Activated T-cell treated with anti-CD3 and anti-CD28 coated beads, Interleukin-2, amount 50 U/mL, for 1 hour (primary cell): Measurements from ENCODE around the gene ERC2.

ENCODE experiments used
- DNase-seq: peaks from one replicate; pipeline ENCODE4 v3.0.0-alpha.2; 2020

ERC2 gene

DNA sequence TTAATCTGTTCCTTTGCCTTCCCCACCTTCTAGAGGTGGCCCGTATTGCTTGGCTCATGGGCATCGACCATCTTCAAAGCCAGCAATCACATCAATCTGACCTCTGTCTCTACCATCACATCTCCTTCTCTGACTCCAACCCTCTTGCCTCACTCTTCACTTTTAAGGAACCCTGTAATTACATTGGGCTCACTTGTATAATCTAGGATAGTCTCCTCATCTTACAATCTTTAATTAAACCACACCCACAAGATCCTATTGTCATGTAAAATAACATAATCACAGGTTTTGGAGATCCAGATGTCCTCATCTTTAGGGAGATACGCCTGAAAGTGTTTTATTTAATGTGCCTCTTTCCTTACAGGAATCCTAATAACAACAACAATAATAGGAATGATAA, 234.5 kb downstream of the ERC2 start:
- DNase-seq = no peak

DNA sequence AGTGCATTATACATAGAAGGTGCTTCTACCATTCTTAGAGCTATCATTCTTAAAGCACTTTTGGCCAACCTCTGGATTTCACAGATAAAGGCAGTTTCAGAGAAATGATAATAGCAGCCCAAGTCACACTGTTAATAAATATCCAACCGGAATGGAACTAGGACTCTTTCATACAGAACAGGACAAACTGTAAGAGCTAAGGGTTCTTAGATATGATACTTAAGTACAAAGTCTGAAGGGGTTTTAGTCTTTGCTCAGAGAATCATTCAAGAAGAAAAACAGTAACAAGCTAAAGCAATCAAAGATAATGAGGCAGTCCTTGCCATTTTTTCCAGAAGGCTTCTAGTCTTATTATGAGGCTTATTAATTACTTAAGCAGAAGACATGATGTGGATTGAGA, 239.0 kb downstream of the ERC2 start:
- no peak for DNase-seq

DNA sequence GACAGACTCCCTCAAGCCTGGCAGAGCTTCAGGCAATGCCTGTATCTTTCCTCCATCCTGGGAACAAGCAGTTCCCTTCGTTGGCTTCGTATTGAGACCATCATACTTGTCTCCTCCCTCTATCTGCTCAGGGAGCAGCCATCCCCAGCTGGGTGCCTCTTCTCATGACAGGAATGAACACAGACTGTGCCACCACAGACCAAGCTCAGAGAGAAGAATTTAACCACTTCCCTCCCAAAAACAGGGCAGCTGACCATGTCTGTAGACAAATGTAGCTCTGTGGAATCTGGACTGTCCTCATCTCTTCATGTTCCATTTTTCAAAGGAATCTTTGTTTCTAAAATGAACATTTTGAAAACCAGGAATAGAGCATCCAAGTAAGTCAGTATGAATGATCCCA, 245.4 kb downstream of the ERC2 start:
- no peak for DNase-seq

DNA sequence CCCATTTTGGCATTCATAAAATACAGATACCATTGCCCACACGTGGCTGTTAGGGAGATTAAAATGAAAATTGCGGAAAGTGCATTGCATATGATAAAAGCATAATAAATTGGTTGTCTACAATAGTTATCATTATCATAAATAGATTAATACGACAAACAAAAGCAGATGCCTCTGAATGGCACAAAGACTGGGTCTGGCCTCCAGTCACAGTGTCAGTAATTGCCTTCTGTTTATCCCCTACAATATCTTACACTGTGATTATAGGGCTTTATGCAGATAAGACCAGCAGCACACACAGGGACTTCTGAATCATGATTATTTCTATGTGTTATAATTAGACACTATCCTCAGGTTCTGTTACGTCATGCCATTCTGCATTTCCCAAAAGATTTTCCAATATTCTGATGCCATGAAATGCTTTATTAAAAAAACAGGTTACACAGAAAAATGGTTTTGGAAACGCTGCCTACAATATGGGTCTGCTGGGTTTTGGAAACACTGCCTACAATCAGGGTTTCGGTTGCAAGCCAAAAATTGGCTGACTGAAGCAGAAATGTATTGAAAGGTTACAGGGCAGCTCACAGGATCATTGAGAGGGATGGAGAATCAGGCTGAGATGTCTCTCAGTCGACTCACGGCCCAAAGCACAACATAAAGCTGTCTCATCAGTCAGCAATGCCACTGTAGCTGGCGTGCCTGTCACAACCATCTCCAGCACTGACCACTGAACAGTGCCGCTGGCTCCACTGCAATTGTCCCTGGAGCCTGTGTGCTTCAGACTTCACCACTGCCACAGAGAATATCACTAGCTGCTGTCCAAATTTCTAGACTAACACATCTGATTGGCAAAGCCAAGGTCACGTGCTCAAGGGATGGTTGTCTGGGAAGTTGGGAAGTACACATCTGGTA, 248.1 kb downstream of the ERC2 start:
- DNase-seq = no peak

DNA sequence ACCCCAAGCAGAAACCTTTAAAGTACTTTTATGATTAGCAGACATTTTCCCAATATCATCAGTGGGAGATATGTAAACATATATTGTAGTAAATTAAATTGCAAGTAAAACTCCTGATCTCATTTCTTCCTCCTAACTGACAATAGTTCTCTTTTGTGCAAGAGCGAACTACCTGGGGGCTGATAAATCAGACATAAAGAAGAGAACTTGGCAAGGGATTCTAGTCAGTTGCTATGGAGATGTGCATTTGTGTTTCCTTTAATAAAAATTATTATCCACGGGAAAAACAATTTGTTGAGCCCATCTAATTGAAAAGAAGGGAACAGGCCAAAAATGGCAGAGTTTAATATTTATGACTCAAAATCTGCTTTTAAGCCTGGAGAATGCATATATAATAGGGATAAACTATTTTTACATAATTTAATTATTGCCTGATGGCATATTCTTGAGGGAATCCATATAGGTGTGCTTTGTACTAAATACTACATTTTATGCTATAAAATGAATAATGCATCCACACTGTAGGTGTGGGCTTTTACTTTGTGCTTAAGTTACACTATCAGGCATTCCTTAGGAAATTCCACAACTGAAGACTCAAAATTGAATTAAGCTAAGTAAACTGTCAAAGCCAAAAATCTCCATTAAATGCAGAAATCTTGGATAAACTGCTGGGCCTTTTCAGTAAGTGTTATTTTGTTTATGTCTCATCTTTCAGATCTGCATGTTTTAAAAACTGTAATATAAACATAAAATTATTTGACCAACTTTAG, 258.1 kb downstream of the ERC2 start:
- DNase-seq = no peak

DNA sequence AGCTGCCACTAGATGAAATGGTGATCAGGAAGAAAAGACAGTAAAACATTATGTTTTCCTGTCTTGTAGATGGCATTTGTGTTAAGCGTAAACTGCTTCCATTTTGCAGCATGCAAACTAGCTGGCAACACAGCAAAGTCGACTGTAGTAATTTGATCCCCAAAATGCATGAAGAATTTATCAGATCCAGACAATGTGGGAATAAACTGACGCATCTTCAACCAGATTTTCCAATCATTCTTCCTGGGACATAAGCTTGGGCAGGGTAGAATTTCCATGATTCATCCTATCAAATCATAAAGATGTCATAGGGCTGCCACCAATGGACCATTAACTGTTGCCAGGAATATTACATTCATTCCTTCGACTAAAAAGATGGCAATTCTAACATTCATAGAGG, 260.3 kb downstream of the ERC2 start:
- no peak for DNase-seq

DNA sequence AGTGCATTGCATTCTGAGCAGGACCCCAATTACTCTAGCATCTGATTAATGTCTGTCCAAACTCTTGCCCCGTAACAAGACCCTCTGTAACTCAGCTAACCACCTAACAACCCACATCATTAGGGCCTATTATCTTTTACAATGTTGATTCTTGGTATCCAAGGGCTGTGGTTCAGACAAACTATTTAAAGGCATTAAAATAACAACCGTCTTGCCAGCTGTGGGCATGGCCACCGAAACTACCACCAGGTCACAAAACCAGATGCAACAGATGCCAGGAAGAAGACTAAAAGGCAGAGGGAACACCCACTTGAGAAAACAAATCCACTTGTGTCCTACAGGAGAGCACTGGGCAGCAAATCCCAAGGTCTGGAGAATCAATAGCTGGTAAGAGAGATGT, 262.9 kb downstream of the ERC2 start:
- DNase-seq = no peak

DNA sequence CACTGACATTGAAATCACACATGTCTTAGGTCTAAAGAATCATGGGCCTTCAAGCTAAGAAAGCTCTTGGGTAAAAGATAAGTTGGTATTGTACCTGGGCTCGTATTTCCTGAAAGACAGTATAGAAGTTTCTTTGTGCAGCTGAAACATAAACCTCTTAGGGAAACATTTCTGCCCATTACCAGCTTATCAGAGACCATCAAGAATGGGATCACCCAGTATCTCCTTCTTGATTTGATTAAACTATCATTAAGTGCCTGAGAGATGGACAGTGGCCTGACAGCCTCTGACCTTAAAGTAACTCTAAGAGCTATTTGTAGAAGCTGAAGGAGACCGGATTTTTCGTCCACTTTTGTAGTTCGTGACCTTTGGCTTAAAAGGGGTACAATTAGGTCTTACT, 265.3 kb downstream of the ERC2 start:
- DNase-seq = no peak

DNA sequence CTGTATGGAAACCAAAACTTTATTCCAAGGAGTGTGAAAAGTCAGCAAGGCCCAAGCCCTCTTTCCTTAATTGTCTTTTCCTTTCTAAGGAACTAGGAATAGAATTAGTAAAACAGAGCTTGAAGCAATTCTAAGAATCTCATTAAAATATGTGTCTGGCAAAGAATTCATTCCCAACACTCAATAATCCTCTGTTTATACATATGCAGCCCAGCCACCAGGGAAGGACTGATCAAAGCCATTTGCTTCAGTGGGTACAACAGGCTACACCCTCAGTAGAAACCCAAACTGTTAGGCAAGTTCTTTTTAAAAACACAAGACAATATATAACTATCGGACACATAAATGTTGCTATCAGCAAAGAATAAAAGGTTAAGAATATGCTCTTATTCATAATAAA, 266.9 kb downstream of the ERC2 start:
- DNase-seq = no peak

DNA sequence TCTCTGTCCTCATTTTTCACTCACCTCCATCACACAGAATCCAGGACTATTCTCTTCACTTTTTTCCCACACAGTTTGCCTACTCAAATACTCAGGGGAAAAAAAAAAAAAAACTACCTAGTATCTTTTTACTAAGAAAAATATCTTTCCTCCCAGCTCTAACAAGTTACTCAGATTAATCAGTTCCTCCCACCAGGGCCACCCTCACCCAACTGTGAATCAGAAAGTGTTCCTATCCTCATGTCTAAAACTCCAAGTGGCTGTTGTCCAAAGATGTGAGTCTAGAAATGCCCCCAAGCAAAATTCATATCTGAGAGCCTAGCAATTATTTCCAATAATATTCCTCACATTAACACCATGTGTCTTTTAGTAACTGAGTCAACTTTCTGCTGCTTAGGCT, 268.0 kb downstream of the ERC2 start:
- no peak for DNase-seq

DNA sequence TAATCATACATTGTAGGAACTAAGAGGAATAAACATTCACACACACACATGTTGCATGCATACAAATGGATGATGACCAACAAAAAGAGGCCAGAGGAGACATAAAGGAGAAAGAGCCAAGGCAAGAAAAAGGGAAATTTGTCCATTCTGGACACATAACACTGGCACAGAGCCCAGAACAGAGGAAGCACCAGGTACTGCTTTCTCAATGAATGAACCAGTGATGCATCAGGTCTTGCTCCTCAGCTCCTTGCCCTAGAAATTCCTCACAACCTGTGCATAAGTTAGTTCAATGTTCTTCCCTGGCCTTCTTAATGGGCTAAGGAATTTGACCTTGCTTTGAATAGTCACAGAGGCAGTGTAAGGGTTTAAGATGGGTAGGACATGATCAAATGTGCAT, 270.3 kb downstream of the ERC2 start:
- DNase-seq = no peak

DNA sequence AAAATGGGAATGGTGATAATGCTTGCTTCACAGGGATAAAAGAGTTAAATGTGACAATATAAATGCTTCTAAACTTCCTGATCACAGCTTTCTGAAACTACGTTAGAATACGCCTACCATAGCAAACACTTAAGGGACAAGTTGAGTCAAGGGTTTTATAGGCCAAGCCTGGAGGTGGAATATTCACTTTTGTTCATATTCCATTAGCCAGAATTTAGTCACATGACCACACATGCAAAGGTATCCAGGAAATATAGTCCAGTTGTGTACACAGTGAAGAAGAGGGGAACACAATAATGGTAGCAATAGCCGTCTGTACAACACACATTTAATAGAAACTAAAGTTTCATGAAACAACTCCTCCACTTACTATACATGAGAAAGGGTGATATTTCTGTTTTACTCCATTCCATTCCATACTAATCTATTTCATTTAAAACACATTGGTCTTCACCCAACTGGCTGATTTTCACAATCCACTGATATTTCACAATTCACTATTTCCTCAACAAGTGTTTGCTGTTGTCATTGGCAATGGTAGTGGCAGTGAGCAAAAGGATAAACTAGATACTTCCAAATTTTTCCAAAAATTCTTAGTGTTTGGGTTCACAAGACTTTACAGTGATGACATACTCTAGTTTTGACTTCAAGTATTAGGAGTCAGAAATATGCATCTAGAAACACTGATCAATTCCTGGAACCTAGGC, 270.9 kb downstream of the ERC2 start:
- DNase-seq = no peak

DNA sequence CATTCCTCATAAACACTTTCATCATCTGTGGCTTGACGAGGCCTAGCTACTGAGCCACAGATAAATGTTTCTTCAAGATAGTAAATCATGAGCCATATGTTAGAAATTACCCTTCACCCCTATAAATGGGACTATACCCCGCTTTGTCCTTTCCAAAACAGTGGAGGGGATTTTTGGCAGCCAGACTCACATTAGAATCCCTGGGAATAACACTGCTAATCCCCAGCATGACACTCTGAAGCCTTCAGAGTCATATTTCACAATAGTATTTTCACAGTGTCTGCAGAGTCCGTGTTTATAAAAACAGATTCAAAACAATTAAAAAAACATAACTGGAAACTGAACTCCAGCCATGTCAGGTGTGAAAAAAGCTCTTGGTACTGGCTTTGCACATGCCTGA, 271.6 kb downstream of the ERC2 start:
- no peak for DNase-seq

DNA sequence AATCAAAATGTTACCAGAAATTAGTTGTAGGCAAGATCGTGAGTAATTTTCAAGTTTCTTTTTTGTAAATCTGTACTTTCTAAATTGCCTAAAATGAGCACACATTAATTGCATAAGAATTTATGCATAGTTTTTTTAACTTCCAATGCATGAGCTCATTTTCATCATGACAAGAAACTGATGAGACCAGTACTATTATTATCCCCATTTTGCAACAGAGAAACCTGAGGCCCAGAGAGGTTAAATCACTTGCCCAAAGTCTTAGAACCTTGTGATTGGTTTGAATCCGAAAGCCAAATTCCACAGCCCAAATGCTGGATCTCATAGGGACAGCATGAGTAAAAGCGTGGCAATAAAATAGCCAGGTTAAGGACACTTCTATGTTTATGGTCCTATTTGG, 274.7 kb downstream of the ERC2 start:
- DNase-seq = no peak

DNA sequence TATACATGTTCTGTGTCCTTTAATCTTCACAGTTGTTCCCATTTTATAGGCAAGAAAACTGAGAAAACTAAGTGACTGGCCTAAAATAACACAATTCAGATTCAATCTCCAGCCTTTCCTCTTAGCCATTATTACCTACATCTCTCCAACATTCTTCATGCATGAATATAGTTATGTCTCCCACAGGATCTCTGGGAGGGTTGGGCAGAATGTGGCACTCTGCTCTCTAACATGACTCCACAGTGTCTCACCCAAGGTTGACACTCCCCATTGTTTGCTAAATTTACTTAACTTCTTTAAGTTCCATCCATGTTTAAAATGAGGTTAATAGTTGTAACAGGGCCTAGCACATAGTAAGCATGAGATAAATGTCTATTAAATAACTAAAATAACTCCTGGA, 276.3 kb downstream of the ERC2 start:
- no peak for DNase-seq

DNA sequence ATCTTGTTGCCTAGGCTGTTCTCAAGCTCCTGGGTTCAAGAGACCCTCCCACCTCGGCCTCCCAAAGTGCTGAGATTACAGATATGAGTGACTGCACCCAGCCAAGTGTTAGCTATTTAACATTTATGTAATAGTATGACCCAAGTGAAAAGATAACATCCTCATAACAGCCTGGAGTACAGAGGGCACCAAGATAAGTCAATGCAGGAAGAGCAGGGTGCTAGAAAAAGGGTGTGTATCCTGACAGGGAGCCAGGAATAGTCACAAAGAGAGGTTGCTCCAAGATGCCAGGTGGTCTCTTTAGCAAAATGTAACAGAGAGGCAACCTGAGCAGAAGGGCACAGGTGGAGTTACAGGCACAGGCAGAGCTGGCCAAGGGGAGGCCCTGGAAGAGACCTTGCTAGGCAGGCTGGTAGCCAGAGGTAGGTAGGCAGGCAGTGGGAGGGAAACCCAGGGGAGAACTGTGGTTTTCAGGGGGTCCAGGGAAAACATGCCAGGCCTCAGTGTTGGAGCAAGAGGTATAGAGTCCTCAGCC, 277.4 kb downstream of the ERC2 start:
- DNase-seq = no peak

DNA sequence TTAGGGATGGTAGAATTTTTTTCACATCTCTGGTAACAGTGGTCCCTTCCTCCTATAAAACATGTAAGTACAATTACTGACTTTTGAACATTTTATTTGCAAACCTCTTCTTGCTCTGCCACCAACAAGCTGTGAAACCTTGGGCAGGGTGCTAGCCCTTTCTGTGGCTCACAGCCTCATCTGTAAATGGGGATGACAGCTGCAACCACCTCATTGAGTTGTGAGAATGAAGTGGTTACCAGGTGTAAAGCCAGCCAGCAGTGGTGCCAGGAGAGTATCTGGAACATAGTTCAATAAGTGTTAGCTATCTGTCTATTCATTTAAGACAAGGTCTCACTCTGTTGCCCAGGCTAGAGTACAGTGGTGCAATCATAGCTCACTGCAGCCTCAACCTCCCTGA, 278.1 kb downstream of the ERC2 start:
- no peak for DNase-seq

DNA sequence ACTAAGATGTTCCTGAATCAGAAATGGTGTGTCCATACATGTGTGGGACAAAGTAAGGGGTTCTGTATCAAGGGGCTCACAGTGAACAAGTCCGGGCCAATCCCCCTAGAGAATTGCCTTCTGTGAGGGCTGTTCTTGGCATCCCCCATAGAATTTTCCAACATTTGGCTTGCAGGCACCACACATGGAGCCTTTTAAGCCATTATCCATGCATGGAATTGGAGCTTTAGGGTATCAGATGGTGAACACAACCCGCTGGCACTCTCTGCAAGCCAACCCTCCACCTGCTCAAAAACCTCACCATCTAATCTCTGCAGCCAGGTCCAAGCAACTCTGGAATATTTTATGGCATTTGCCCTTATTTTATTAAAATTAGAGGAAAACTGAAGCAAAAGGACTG, 278.7 kb downstream of the ERC2 start:
- no peak for DNase-seq

DNA sequence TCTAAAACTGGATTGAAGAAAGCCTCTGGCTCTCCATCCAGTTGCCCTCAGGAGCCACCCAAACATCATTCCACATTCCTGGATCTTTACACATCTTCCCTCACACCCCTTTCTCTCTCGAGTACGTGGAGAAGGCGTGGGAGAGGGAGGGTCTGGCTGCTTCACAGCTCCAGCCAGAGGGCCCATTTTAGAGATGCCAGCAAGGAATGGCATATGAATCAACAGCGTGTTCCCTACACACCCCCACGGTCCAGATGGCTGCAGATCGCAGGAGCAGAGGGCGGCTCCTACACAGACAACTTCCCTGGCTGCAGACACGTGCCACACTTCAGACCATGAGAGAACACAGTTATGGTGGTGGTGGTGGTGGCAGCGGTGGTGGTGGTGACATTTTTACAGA, 280.1 kb downstream of the ERC2 start:
- no peak for DNase-seq

DNA sequence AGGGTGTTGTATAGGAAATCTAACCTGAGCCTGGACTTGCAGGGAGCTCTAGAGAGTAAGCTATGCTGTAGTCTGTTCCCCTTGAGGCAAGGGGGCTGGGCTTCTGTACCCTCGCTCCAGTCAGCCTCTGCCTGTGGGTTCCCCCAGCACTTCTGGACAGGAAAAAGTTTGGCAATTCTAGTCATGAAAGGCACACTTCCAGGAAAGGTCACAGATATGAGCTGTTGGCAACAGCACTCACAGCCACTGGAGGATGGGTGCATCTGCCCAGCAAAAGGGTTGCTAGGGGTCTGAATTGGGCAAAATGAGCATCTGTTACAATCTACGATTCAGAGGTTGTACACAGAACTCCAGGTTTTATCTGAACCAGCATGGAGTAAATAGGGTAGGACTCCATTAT, 281.2 kb downstream of the ERC2 start:
- no peak for DNase-seq

DNA sequence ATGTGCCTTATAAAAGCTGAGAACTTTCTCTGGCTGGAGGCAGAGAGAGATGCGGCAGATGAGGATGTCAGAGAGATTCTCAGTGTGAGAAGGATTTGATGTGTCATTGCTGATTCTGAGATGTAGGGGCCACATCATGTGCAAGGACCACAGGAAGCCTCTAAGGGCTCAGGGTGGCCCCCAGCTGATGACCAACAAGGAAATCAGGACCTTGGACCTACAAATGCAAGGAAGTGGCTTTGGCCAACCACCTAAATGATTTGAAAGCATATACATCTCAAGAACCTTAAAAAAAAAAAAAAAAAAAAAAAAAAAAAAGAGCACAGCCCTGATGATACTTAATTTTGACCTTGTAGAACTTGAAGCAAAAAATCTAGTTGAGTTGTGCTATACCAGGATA, 282.4 kb downstream of the ERC2 start:
- DNase-seq = no peak

DNA sequence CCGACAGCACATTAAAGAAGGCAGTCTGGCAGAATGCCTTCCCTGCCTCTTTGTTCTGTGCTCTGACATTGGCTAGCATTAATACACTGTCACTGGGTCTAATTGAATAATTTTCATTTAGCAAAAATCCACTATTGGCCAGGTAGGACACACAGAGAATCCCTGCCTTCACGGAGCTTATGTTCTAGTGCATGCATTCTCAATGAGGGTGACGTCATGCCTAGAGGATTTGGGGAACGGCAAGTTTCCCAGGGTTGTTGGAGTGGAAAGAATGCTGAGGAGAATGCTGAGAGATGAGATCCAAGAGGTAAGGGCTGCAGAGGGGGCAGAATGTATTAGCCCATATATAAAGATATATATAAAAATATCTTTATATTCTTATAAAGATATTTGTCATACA, 284.7 kb downstream of the ERC2 start:
- DNase-seq = no peak

DNA sequence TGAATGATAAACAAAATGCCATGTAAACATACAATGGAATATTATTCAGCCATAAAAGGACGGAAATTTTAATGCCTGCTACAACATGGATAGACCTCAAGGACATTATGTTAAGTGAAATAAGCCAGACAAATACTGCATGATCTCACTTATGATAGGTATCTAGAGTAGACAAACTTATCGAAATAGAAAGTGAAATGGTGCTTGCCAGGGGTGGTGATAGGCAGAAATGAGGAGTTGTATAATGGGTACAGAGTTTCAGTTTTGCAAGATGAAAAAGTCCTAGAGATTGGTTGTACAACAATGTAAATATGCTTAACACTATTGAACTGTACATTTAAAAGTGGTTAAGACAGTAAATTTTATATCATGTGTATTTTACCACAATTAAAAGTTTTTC, 287.8 kb downstream of the ERC2 start:
- no peak for DNase-seq

DNA sequence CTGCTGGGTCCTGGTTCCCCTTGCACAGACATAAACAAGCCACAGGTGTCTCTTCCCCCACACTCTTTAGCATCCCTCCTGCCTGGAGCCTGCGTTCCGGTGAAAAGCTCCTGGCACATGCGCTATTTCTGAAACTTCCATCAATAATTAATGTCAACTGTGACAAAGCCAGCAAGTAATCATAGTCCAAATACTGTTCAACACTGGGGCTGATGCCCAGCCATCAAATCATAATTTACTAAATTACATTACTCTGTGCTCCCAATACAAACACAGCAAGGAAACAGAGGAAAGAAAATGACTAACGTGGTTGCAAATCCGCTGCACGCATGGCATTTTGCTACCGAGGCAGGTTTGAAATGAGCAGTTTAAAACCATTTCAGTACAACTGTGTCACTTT, 294.7 kb downstream of the ERC2 start:
- DNase-seq = no peak
